Activated CD8-positive, alpha-beta memory T cell treated with anti-CD3 and anti-CD28 coated beads, Interleukin-2, amount 50 U/mL, for 4 hours (primary cell): ENCODE data around the gene KCNJ10.
A peak's percentile ranks its signal among the peaks of the same experiment; 100 is the strongest.
"Not testable (repeated sequence)": the region's sequence is repeated elsewhere in the genome, so short reads cannot be mapped to it uniquely, and the experiment has no call there.

ENCODE experiments used
- DNase-seq: peaks from one replicate; pipeline ENCODE4 v3.0.0-alpha.2; 2020

The KCNJ10 gene

GRCh38 chr1:160069460-160070231, at the start of gene KCNJ10:
Gene KCNJ10, minus strand, starts transcription at chr1:160070160. Its CDS starts 27,628 bp downstream, at chr1:160042532.
- DNase-seq = no peak

GRCh38 chr1:160118928-160119327, 49.0 kb upstream of the KCNJ10 start:
- no peak for DNase-seq

GRCh38 chr1:160117709-160118183, 47.8 kb upstream of the KCNJ10 start:
- DNase-seq = no peak

- no peak for DNase-seq
These were observed 47.3 kb upstream of the KCNJ10 start for GRCh38 chr1:160117300-160117699.

- no peak for DNase-seq
These were observed 46.6 kb upstream of the KCNJ10 start for GRCh38 chr1:160116283-160117147.

GRCh38 chr1:160115545-160116282, 45.8 kb upstream of the KCNJ10 start, which contains the start of gene ATP1A2:
Gene ATP1A2, plus strand, starts transcription at chr1:160115759. Its CDS starts 103 bp downstream, at chr1:160115862.
- DNase-seq = no peak

- DNase-seq = no peak
These were observed 44.1 kb upstream of the KCNJ10 start for GRCh38 chr1:160114085-160114484.

GRCh38 chr1:160113407-160113806, 43.4 kb upstream of the KCNJ10 start:
- DNase-seq = no peak

GRCh38 chr1:160112357-160112756, 42.4 kb upstream of the KCNJ10 start:
- no peak for DNase-seq

GRCh38 chr1:160111462-160111861, 41.5 kb upstream of the KCNJ10 start:
- DNase-seq = not testable (repeated sequence)

- DNase-seq = no peak
These were observed 39.7 kb upstream of the KCNJ10 start for GRCh38 chr1:160109686-160110085.

- no peak for DNase-seq
These were observed 39.1 kb upstream of the KCNJ10 start for GRCh38 chr1:160108888-160109662.

GRCh38 chr1:160107512-160107911, 37.6 kb upstream of the KCNJ10 start:
- no peak for DNase-seq

GRCh38 chr1:160105155-160105554, 35.2 kb upstream of the KCNJ10 start:
- DNase-seq = no peak

- no peak for DNase-seq
These were observed 34.5 kb upstream of the KCNJ10 start for GRCh38 chr1:160104486-160104885.

GRCh38 chr1:160103658-160104408, 33.9 kb upstream of the KCNJ10 start:
- no peak for DNase-seq

GRCh38 chr1:160101717-160102522, 32.0 kb upstream of the KCNJ10 start:
- DNase-seq = no peak

- DNase-seq = peak; percentile 80
These were observed 31.2 kb upstream of the KCNJ10 start for GRCh38 chr1:160101037-160101716.

- no peak for DNase-seq
These were observed 29.9 kb upstream of the KCNJ10 start for GRCh38 chr1:160099716-160100375.
